ENCODE data around the gene CXCL13. TPM values are rescaled to one million over a fixed set of nuclear protein-coding genes. Genes with fewer than 3 reads are reported as not detected.
"Not testable (repeated sequence)": the region's sequence is repeated elsewhere in the genome, so short reads cannot be mapped to it uniquely, and the experiment has no call there.

Gene CXCL13
- total RNA-seq, 1 experiment from 2014 or later = not detected

- peak; percentile 50 for DNase-seq (ENCODE audit: low spot score)
- in situ Hi-C loops (cut with HindIII; ENCODE audit: low sequenced_read_pairs) = no loop called here
These were observed 4.8 kb upstream of the CXCL13 start for GRCh38 chr4:77600521-77601451.

GRCh38 chr4:77601614-77602187 is 3.9 kb upstream of the CXCL13 start:
- in situ Hi-C loops (cut with HindIII; ENCODE audit: low sequenced_read_pairs) = no loop called here

GRCh38 chr4:77613267-77613666 is 7.6 kb downstream of the CXCL13 start:
- in situ Hi-C loops (cut with HindIII; ENCODE audit: low sequenced_read_pairs) = no loop called here
- no peak for DNase-seq (ENCODE audit: low spot score)

More at GRCh38 chr4:77601614-77602187, 3.9 kb upstream of the CXCL13 start:
- DNase-seq (ENCODE audit: low spot score) = no peak

- in situ Hi-C loops (cut with HindIII; ENCODE audit: low sequenced_read_pairs) = no loop called here
- no peak for DNase-seq (ENCODE audit: low spot score)
These were observed 9.5 kb downstream of the CXCL13 start for GRCh38 chr4:77615153-77615552.

GRCh38 chr4:77617203-77617602 is 11.6 kb downstream of the CXCL13 start:
- no peak for DNase-seq (ENCODE audit: low spot score)
- in situ Hi-C loops (cut with HindIII; ENCODE audit: low sequenced_read_pairs) = no loop called here

- in situ Hi-C loops (cut with HindIII; ENCODE audit: low sequenced_read_pairs) = no loop called here
- peak; percentile 77 for DNase-seq (ENCODE audit: low spot score)
These were observed 13.0 kb downstream of the CXCL13 start for GRCh38 chr4:77618383-77619241.

GRCh38 chr4:77619408-77619807 is 13.8 kb downstream of the CXCL13 start:
- peak; percentile 3 for DNase-seq (ENCODE audit: low spot score)
- in situ Hi-C loops (cut with HindIII; ENCODE audit: low sequenced_read_pairs) = no loop called here

- in situ Hi-C loops (cut with HindIII; ENCODE audit: low sequenced_read_pairs) = no loop called here
- DNase-seq (ENCODE audit: low spot score) = no peak
These were observed 15.6 kb downstream of the CXCL13 start for GRCh38 chr4:77621254-77621653.

- no peak for DNase-seq (ENCODE audit: low spot score)
- in situ Hi-C loops (cut with HindIII; ENCODE audit: low sequenced_read_pairs) = no loop called here
These were observed 17.5 kb downstream of the CXCL13 start for GRCh38 chr4:77623091-77623490.

GRCh38 chr4:77624213-77624612 is 18.6 kb downstream of the CXCL13 start:
- DNase-seq (ENCODE audit: low spot score) = no peak
- in situ Hi-C loops (cut with HindIII; ENCODE audit: low sequenced_read_pairs) = no loop called here

GRCh38 chr4:77625485-77625884 is 19.9 kb downstream of the CXCL13 start:
- no peak for DNase-seq (ENCODE audit: low spot score)
- in situ Hi-C loops (cut with HindIII; ENCODE audit: low sequenced_read_pairs) = no loop called here

- in situ Hi-C loops (cut with HindIII; ENCODE audit: low sequenced_read_pairs) = no loop called here
- no peak for DNase-seq (ENCODE audit: low spot score)
These were observed 24.3 kb downstream of the CXCL13 start for GRCh38 chr4:77629885-77630284.

GRCh38 chr4:77631276-77631675 is 25.7 kb downstream of the CXCL13 start:
- in situ Hi-C loops (cut with HindIII; ENCODE audit: low sequenced_read_pairs) = no loop called here
- no peak for DNase-seq (ENCODE audit: low spot score)

GRCh38 chr4:77634132-77634785 is 28.6 kb downstream of the CXCL13 start:
- in situ Hi-C loops (cut with HindIII; ENCODE audit: low sequenced_read_pairs) = no loop called here

GRCh38 chr4:77635246-77635645 is 29.6 kb downstream of the CXCL13 start:
- no peak for DNase-seq (ENCODE audit: low spot score)
- in situ Hi-C loops (cut with HindIII; ENCODE audit: low sequenced_read_pairs) = no loop called here

More at GRCh38 chr4:77634132-77634785, 28.6 kb downstream of the CXCL13 start:
- no peak for DNase-seq (ENCODE audit: low spot score)

GRCh38 chr4:77635876-77636275 is 30.3 kb downstream of the CXCL13 start:
- DNase-seq (ENCODE audit: low spot score) = no peak
- in situ Hi-C loops (cut with HindIII; ENCODE audit: low sequenced_read_pairs) = no loop called here

GRCh38 chr4:77636902-77637301 is 31.3 kb downstream of the CXCL13 start:
- in situ Hi-C loops (cut with HindIII; ENCODE audit: low sequenced_read_pairs) = no loop called here
- no peak for DNase-seq (ENCODE audit: low spot score)

GRCh38 chr4:77644069-77644468 is 38.4 kb downstream of the CXCL13 start:
- in situ Hi-C loops (cut with HindIII; ENCODE audit: low sequenced_read_pairs); DNase-seq (ENCODE audit: low spot score): not testable (repeated sequence)

GRCh38 chr4:77650787-77651186 is 45.2 kb downstream of the CXCL13 start:
- no peak for DNase-seq (ENCODE audit: low spot score)
- in situ Hi-C loops (cut with HindIII; ENCODE audit: low sequenced_read_pairs) = no loop called here

All from G401 (cell line).